Endometrium (tissue), 2 donors: ENCODE data around the gene CXXC1.
"Not testable (repeated sequence)": the region's sequence is repeated elsewhere in the genome, so short reads cannot be mapped to it uniquely, and the experiment has no call there.

Experiments used
- FAIRE-seq: peaks from 2 replicates; lab custom pipeline; 2012; peaks lifted over from hg19 to GRCh38; lab: Jason Lieb, UNC
- donor health status: control.
- donor health status: control.

CXXC1 gene

GRCh38 chr18:50297621-50298442 is 10.3 kb upstream of the CXXC1 start:
- FAIRE-seq: peak; percentile 72

- FAIRE-seq: no peak
These were observed 5.5 kb upstream of the CXXC1 start for GRCh38 chr18:50293039-50293438.

- no peak for FAIRE-seq
These were observed 1.6 kb upstream of the CXXC1 start for GRCh38 chr18:50289108-50289443.

GRCh38 chr18:50288348-50289107 is 1.0 kb upstream of the CXXC1 start:
- FAIRE-seq: not testable (repeated sequence)

GRCh38 chr18:50287028-50287440 is 458 bp downstream of the CXXC1 start:
- no peak for FAIRE-seq

- no peak for FAIRE-seq
These were observed 983 bp downstream of the CXXC1 start for GRCh38 chr18:50286391-50287027.

GRCh38 chr18:50285631-50286321 is 1.7 kb downstream of the CXXC1 start:
- no peak for FAIRE-seq

- FAIRE-seq: no peak
These were observed 2.4 kb downstream of the CXXC1 start for GRCh38 chr18:50285071-50285470.

- no peak for FAIRE-seq
These were observed 3.1 kb downstream of the CXXC1 start for GRCh38 chr18:50284255-50284885.

- FAIRE-seq: no peak
These were observed 3.9 kb downstream of the CXXC1 start for GRCh38 chr18:50283469-50284209.

GRCh38 chr18:50282521-50283335 is 4.8 kb downstream of the CXXC1 start:
- no peak for FAIRE-seq

GRCh38 chr18:50281972-50282520 is 5.4 kb downstream of the CXXC1 start:
- FAIRE-seq: no peak

- FAIRE-seq: peak; percentile 97
These were observed 6.1 kb downstream of the CXXC1 start, which contains the start of gene MBD1 for GRCh38 chr18:50281295-50281971. TSS of gene MBD1 (minus strand) at chr18:50281523. CDS start at chr18:50279992, 1,531 bp downstream.

- FAIRE-seq: no peak
These were observed 6.7 kb downstream of the CXXC1 start for GRCh38 chr18:50280707-50281294.

GRCh38 chr18:50279752-50280151 is 7.7 kb downstream of the CXXC1 start:
- FAIRE-seq: no peak

- FAIRE-seq: no peak
These were observed 9.6 kb downstream of the CXXC1 start for GRCh38 chr18:50277942-50278341.

- no peak for FAIRE-seq
These were observed 11.0 kb downstream of the CXXC1 start for GRCh38 chr18:50276452-50276851.

GRCh38 chr18:50275503-50276036 is 11.9 kb downstream of the CXXC1 start:
- no peak for FAIRE-seq

GRCh38 chr18:50274941-50275340 is 12.6 kb downstream of the CXXC1 start:
- no peak for FAIRE-seq
